Measurements from ENCODE around the gene FRMD4B. TPM values are rescaled to one million over a fixed set of nuclear protein-coding genes. Genes with fewer than 3 reads are reported as not detected.
A peak's percentile ranks its signal among the peaks of the same experiment; 100 is the strongest.

FRMD4B gene
- total RNA-seq, 2 donors from 2014 or later = 27.1 to 38.3 TPM

DNA sequence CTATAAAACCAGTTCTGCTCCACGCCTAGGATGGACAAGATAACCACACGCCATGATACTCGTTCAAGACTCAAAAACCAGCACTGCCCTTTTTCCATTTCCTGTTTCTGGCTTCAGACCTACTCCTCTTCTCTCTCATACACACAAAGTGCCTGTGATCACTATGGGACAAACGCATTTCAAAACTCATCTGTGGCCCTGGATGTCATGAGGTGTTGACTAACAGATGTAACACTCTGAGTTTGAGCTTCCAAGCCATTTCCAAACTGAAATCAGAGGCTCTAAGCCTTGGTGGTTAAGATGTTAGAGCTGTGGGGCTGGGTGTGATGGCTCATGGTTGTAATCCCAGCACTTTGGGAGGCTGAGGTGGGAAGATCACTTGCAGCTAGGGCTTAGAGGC lies 207.8 kb downstream of the FRMD4B start:
- Mint-ChIP-seq H3K27me3 (no peaks in the 10 kb centered on the region), H3K36me3 (peaks cover 58% of the 10 kb centered on the region), H3K27ac (peak overlapping the region in 1 of 2 donors; percentile 10), H3K4me3 (peak overlapping the region; percentile 43), H3K4me1 (ENCODE audit: low read depth in 2 of 2) (peaks cover 12 to 41% of the 10 kb centered on the region in 2 donors), H3K9me3 (no peaks in the 10 kb centered on the region)
- ATAC-seq = peak; percentile 52 to 77
- no peak for DNase-seq (ENCODE audit: low spot score)

DNA sequence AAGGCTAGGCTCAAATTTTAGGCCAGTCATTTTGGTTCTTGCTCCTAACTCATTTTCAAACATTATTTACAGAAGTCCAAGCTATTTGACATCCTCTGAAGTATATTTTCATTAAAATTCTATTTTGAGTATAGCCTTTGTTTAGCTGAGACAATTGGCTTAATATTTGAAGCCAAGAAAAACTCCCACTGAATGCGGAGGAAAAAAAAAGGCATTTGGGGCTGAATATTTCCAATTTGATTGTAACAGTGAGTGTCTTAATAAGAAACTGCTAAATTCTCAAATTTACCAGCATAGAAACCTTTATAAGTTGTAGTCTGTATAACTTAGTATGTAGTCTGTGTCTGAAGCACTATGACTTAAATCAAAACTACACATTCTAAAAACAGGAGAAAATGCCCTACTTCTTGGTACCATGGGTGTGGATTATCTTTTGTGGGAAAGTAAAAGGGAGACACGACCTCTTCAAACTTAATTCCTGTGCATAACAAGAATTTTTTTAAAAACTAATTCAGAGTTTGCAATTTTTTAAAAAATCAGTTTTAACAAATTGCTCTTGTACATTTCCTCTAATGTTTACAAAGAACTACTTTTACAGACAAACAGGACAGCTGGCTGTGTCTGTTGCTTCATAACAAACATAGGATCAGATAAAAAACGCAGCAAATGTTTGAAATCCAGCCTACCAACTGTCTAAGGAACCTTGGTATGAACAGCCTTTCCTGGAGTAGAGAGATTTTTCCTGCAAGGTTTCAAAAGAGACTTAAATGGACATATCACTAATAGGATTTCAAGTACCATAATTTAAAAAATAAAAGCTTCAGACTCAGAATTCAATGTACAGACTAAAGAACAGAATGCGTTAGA lies 210.8 kb downstream of the FRMD4B start:
- ATAC-seq (peak in 1 of 2 donors; percentile 69), DNase-seq (ENCODE audit: low spot score) (no peak)
- no peaks in the 10 kb centered on the region for H3K27me3 Mint-ChIP-seq
- H3K36me3 Mint-ChIP-seq = peaks cover 46% of the 10 kb centered on the region
- peaks cover 11 to 32% of the 10 kb centered on the region in 2 donors for H3K4me1 Mint-ChIP-seq (ENCODE audit: low read depth in 2 of 2)
- peak overlapping the region; percentile 38 for H3K4me3 Mint-ChIP-seq
- H3K27ac Mint-ChIP-seq = peak overlapping the region; percentile 40 to 68
- H3K9me3 Mint-ChIP-seq = no peaks in the 10 kb centered on the region

DNA sequence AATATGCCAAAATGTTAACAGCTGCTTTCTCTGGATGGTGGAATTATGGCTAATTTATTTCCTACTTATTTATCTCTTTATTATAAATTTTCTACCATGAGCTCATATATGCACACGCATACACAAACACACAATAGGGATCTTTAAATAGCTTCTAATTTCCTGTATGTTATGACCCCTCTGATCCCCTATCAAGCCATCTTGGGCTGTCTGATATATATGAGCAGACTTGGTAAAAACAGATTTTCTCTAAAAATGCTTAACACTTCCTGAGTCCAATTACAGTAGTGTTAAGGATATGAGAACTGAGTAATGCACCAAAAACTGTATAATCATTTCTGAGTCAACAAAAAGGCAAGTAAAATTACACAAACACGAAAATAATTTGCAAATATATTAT lies 211.4 kb downstream of the FRMD4B start:
- no peak for ATAC-seq
- Mint-ChIP-seq H3K9me3 (no peaks in the 10 kb centered on the region), H3K4me1 (ENCODE audit: low read depth in 2 of 2) (peaks cover 11 to 30% of the 10 kb centered on the region in 2 donors), H3K27me3 (no peaks in the 10 kb centered on the region), H3K4me3 (peak overlapping the region; percentile 36), H3K27ac (no peak overlapping the region), H3K36me3 (peaks cover 45% of the 10 kb centered on the region)
- DNase-seq (ENCODE audit: low spot score) = no peak

DNA sequence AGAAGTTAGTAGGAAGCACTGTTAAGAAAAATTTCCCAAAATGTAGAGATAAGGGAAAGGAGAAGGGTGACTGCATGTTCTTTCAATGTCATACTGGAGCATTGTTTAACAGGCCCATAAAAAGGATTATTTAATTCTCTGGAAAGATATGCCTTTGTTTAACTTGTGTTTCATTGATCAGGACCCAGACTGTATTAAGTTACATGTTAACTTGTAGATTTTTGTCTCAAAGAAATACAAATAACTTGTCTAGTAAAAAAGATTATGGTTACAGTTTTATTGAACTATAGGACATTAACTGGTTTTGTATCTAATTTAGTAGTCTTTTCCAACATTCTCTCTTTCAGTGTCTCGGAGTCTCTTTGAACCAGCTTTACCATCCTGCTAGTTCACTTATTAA lies 213.8 kb downstream of the FRMD4B start:
- Mint-ChIP-seq H3K36me3 (peaks cover 35% of the 10 kb centered on the region), H3K4me1 (ENCODE audit: low read depth in 2 of 2) (peaks cover 2 to 10% of the 10 kb centered on the region in 2 donors), H3K9me3 (no peaks in the 10 kb centered on the region), H3K27me3 (no peaks in the 10 kb centered on the region), H3K4me3 (no peak overlapping the region), H3K27ac (no peak overlapping the region)
- ATAC-seq (no peak), DNase-seq (ENCODE audit: low spot score) (no peak)

DNA sequence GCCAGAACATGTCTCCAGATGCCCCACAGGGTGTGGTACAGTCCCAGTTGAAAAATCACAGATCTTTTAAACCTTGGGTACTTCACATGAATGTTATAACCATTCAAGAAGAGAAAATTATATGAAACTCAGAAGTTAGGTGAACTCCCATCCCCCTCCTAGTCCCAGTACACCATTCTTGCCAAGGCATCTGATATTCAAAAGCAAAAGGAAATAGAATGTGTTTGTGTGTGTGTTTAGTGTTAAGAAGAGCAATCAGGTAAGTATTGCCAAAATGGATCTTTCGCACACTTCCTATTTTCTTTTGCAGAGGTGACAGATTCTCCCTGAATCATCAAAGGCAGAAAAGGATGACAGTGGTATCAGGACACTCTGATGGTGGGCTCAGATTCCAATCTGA lies 219.4 kb downstream of the FRMD4B start:
- DNase-seq (ENCODE audit: low spot score) (no peak), ATAC-seq (no peak)
- peaks cover 12% of the 10 kb centered on the region for H3K36me3 Mint-ChIP-seq
- H3K4me1 Mint-ChIP-seq (ENCODE audit: low read depth in 2 of 2) = peaks cover 5 to 8% of the 10 kb centered on the region in 2 donors
- no peaks in the 10 kb centered on the region for H3K27me3 Mint-ChIP-seq
- H3K4me3 Mint-ChIP-seq = no peak overlapping the region
- H3K27ac Mint-ChIP-seq = no peak overlapping the region
- no peaks in the 10 kb centered on the region for H3K9me3 Mint-ChIP-seq

DNA sequence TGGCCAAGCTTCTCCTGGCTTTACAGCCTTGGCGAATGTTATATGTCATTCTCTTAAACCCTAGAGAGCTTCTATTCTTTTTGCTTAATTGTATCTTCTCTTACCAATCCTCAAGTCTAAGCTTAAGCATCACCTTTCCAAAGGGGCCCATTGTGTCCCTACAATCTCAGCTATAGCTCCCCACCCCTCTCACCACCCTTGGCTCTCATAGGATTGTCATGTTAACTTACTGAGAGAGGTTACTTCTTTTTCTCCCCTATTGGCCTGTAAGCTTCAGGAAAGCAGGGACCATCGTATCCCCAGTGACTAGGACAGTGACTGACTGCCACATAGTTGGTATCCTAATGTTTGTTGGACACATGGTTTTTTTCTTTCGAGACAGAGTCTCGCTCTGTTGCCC lies 220.1 kb downstream of the FRMD4B start:
- Mint-ChIP-seq H3K4me3 (no peak overlapping the region), H3K27me3 (no peaks in the 10 kb centered on the region), H3K9me3 (no peaks in the 10 kb centered on the region), H3K27ac (no peak overlapping the region), H3K36me3 (peaks cover 8% of the 10 kb centered on the region), H3K4me1 (ENCODE audit: low read depth in 2 of 2) (peaks cover 6 to 8% of the 10 kb centered on the region in 2 donors)
- DNase-seq (ENCODE audit: low spot score) (no peak), ATAC-seq (no peak)

DNA sequence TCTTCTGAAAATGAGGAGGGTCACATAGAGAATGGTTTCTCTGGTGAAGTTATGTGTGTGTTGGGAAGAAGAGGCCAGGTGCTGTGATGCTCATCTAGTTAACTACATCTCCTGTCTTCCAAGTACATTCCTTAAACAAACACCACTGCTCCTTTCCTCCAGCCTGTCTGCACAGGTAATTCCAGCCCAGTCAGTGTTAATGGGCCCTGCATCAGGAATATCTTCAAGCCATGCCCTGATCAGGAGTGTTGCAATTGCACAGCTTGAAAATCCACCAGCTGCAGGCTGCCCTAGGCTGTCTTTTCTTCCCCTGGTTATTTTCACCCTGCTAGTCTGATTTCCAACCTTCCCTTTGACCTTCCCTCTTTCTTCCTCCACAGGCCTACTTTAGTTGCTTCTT lies 221.6 kb downstream of the FRMD4B start:
- ATAC-seq (no peak), DNase-seq (ENCODE audit: low spot score) (no peak)
- H3K9me3 Mint-ChIP-seq = no peaks in the 10 kb centered on the region
- H3K4me3 Mint-ChIP-seq = no peak overlapping the region
- peaks cover 8 to 11% of the 10 kb centered on the region in 2 donors for H3K4me1 Mint-ChIP-seq (ENCODE audit: low read depth in 2 of 2)
- H3K36me3 Mint-ChIP-seq = peaks cover 4% of the 10 kb centered on the region
- H3K27ac Mint-ChIP-seq = no peak overlapping the region
- peaks cover 0 to 2% of the 10 kb centered on the region in 2 donors for H3K27me3 Mint-ChIP-seq

DNA sequence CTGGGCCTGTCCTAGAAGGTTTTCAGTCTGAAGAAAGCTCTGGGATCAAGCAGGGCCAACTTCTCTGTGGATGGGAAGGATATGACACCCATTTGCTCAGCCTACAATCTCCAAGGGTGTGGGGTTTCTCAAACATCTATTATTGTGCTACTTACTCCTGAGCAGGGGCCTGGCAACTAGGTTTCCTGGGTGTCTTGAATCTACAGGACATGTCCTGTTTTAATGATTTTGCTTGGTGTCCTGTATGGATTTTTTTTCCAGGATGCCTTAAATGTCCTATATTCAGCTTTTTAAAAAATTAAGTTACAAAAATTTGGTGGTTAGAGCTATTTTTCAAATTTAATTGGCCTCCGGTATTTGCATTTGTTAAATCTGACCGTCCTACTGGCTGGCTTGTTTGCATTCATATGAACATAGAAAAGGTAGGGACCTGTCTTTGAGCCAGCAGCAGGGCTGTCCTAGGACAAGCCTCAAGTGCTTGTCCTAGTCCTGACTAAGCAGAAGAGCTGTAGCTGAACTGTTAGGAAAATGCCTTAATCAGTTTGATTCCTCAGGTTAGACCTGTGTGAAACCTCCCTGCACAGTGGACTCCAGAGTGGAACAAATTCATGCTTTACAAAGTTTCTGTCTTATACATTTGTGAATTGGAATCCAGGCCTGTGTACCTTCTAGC lies 223.4 kb downstream of the FRMD4B start:
- Mint-ChIP-seq H3K4me3 (no peak overlapping the region), H3K36me3 (peaks cover 2% of the 10 kb centered on the region), H3K4me1 (ENCODE audit: low read depth in 2 of 2) (peaks cover 8 to 11% of the 10 kb centered on the region in 2 donors), H3K27ac (peak overlapping the region in 1 of 2 donors; percentile 40), H3K9me3 (no peaks in the 10 kb centered on the region), H3K27me3 (peaks cover 0 to 4% of the 10 kb centered on the region in 2 donors)
- DNase-seq (ENCODE audit: low spot score) (no peak), ATAC-seq (no peak)

DNA sequence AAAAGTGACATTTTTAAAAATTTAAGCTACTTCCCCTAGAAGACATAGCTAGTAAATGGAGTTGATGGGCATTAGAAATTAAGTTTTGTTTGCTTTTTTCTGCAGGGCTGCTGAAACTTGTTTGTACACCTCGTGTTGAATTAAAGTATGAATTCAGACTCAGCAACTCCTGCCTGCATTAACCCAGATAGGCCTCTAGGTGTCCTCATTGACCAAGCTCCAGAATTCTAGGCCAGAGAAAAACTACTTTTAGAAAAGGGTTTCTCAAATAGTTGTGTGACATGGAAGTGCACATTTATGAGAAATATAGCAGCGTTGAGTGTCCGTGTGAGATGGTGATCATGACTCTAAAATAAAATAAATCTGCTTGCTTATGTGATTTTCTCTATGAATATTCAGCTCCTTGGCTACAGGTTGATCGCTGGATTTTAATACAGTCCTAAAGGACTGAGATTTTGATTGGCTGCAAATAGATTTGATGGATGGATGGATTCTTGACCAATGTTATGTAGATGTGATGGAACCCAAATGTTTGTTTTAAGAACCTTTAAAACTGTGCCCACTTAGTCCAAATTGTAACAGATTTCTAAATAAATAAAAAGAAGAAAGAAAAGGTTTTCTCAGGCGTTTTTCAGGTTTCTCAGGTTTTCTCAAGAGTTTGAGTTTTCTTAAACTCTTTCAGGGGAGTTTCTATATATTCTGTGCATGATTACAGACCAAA lies 224.1 kb downstream of the FRMD4B start:
- DNase-seq (ENCODE audit: low spot score) = peak; percentile 67
- H3K4me3 Mint-ChIP-seq = no peak overlapping the region
- ATAC-seq = peak; percentile 65 to 80
- H3K27me3 Mint-ChIP-seq = peaks cover 0 to 8% of the 10 kb centered on the region in 2 donors
- peak overlapping the region in 1 of 2 donors; percentile 40 for H3K27ac Mint-ChIP-seq
- no peaks in the 10 kb centered on the region for H3K36me3 Mint-ChIP-seq
- H3K9me3 Mint-ChIP-seq = no peaks in the 10 kb centered on the region
- H3K4me1 Mint-ChIP-seq (ENCODE audit: low read depth in 2 of 2) = peaks cover 8 to 11% of the 10 kb centered on the region in 2 donors

DNA sequence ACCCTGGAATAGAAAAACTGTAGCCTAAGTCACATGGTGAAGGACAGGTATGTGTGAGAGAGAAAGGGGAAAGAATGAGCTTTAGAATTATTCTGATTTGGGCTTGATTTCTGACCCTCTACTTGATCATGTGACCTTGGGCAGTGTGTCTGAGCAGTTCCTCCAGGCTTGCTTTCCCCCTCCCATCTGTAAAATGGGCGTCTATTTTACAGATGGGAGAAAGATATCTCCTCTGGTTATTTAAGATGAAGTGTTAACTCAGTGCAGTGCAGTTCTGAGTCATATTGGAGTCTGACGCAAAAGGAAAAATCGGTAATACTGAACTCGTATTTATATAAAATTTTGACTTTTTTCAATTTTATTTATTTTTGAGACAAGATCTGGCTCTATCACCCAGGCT lies 225.4 kb downstream of the FRMD4B start:
- Mint-ChIP-seq H3K4me3 (peak overlapping the region; percentile 63), H3K9me3 (no peaks in the 10 kb centered on the region), H3K27ac (no peak overlapping the region), H3K4me1 (ENCODE audit: low read depth in 2 of 2) (peaks cover 8 to 11% of the 10 kb centered on the region in 2 donors), H3K27me3 (peaks cover 0 to 8% of the 10 kb centered on the region in 2 donors), H3K36me3 (no peaks in the 10 kb centered on the region)
- DNase-seq (ENCODE audit: low spot score) (no peak), ATAC-seq (peak in 1 of 2 donors; percentile 67)

DNA sequence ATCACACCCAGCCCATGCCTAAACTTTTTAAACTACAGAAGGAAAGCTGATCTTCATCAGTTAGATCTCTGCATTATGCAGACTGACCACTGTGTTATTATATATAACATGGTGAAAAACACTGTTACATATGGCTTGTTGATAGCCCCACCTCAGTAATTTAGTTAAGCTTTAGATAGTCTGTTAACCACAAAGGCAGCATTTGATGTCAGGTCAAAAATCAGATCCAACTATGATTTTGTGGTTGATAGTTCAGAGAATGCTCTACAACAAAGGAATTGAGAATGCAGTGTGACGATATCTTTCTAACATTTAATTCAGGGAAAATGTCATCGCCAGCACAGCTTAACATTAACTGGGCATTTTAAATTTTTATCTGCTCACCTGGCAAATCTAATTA lies 225.8 kb downstream of the FRMD4B start:
- Mint-ChIP-seq H3K36me3 (no peaks in the 10 kb centered on the region), H3K4me3 (peak overlapping the region; percentile 63)
- ATAC-seq = peak in 1 of 2 donors; percentile 47

DNA sequence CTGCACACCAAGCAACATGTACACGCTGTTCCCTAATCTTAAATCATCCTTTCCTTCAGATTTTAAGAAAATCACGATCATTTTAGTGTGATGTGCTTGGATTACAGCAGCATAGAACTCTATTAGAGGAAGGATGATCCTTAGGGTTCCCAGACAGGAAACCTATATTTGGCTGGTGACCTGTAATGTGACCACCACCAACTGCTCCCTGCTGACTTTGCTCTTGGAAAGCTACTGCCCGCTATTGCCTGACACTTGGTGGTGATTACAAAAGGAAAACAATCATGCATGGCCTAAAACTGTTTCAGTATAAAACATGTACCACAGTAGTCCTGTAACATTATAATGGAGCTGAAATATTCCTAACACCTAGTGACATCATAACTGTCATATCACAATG lies 236.3 kb downstream of the FRMD4B start:
- DNase-seq (ENCODE audit: low spot score) = no peak
- H3K36me3 Mint-ChIP-seq = no peaks in the 10 kb centered on the region
- no peak overlapping the region for H3K27ac Mint-ChIP-seq
- no peak overlapping the region for H3K4me3 Mint-ChIP-seq
- H3K9me3 Mint-ChIP-seq = no peaks in the 10 kb centered on the region
- H3K27me3 Mint-ChIP-seq = peaks cover 9 to 10% of the 10 kb centered on the region in 2 donors
- no peaks in the 10 kb centered on the region for H3K4me1 Mint-ChIP-seq (ENCODE audit: low read depth in 2 of 2)
- ATAC-seq = no peak

More for the DNA sequence above, 225.8 kb downstream of the FRMD4B start:
- no peak for DNase-seq (ENCODE audit: low spot score)
- peaks cover 8 to 11% of the 10 kb centered on the region in 2 donors for H3K4me1 Mint-ChIP-seq (ENCODE audit: low read depth in 2 of 2)
- peaks cover 0 to 10% of the 10 kb centered on the region in 2 donors for H3K27me3 Mint-ChIP-seq
- H3K9me3 Mint-ChIP-seq = no peaks in the 10 kb centered on the region
- no peak overlapping the region for H3K27ac Mint-ChIP-seq

DNA sequence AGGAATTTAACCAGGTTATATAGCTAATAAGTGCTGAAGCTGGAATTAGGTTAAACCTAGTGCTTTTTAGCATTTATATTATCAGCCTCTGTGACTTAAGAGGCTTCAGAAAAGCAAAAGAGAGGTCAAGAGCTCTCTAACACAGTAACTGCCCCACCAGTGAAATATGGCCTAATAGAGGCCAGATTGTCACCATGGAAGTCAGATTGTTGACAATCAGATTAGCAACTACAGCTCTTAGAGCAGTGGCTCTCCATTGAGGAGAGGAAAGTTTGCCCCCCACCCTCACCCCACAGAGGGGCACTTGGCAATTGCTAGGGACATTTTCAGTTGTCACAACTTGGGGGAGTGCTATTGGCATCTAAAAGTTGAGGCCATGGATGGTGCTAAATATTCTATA lies 240.2 kb downstream of the FRMD4B start:
- H3K4me1 Mint-ChIP-seq (ENCODE audit: low read depth in 2 of 2) = no peaks in the 10 kb centered on the region
- H3K9me3 Mint-ChIP-seq = no peaks in the 10 kb centered on the region
- ATAC-seq = no peak
- H3K27ac Mint-ChIP-seq = no peak overlapping the region
- DNase-seq (ENCODE audit: low spot score) = no peak
- H3K36me3 Mint-ChIP-seq = no peaks in the 10 kb centered on the region
- H3K4me3 Mint-ChIP-seq = no peak overlapping the region
- peaks cover 3 to 13% of the 10 kb centered on the region in 2 donors for H3K27me3 Mint-ChIP-seq
